Ascending aorta (tissue), 2 donors: ENCODE measurements around the gene CLEC1A. TPM values are rescaled to one million over a fixed set of nuclear protein-coding genes. Genes with fewer than 3 reads are reported as not detected.
A peak's percentile ranks its signal among the peaks of the same experiment; 100 is the strongest.

Source experiments
- DNase-seq, 2 donors: peaks; one replicate each; pipeline ENCODE4 v3.0.0-alpha.2; 2019; ENCODE audit warnings: low spot score in 2 of 2
- H3K27ac ChIP-seq, 2 donors: fragments of 200-600 bp; sonication (generic); one replicate each; pipeline ENCODE4 v1.5.1; 2016 to 2017; ENCODE audit warnings: mild to moderate bottlenecking in 1 of 2
- H3K27me3 ChIP-seq: fragments of 200-600 bp; sonication (generic); one replicate; pipeline ENCODE4 v1.5.1; 2017
- H3K36me3 ChIP-seq, 2 donors: fragments of 200-600 bp; sonication (generic); one replicate each; pipeline ENCODE4 v1.5.1; 2016
- H3K4me1 ChIP-seq, 2 donors: fragments of 200-600 bp; sonication (generic); one replicate each; pipeline ENCODE4 v1.5.1; 2016 to 2017; ENCODE audit warnings: mild to moderate bottlenecking in 1 of 2
- H3K4me3 ChIP-seq, 2 donors: fragments of 200-600 bp; sonication (generic); one replicate each; pipeline ENCODE4 v1.5.1; 2016 to 2017; ENCODE audit warnings: mild to moderate bottlenecking in 1 of 2
- H3K9me3 ChIP-seq, 2 donors: fragments of 200-600 bp; sonication (generic); one replicate each; pipeline ENCODE4 v1.5.1; 2016
- CTCF ChIP-seq, 3 experiments: fragments of 200-600 bp in 2 of 3; fragments of 450-650 bp in 1 of 3; sonication (generic) in 2 of 3; IDR thresholded peaks; one replicate each; pipeline ENCODE4 v1.5.1; 2016 to 2019; ENCODE audit warnings: antibody characterized with exemption in 3 of 3, mild to moderate bottlenecking in 1 of 3, moderate library complexity in 1 of 3
- intact Hi-C: fragments of 100-400 bp; cut with DNase I; formaldehyde crosslinking; loops from one replicate; pipeline ENCODE4 v1.15.1; 2023
- total RNA-seq: library from RNA; depleted of rRNA; stranded (reverse); fragments of >200 nt; gene quantifications from one replicate; pipeline ENCODE4 v1.1.0, GENCODE V29; 2016

The CLEC1A gene
- total RNA-seq, 1 donor from 2014 or later = 13.2 TPM

- intact Hi-C loops = no loop called here
- H3K27ac ChIP-seq = peak overlapping the region; percentile 18 to 27
- no peaks in the 10 kb centered on the region for H3K27me3 ChIP-seq
- no peak for DNase-seq
- no peak overlapping the region for H3K4me3 ChIP-seq
- no peak for TF ChIP-seq CTCF (IDR thresholded peaks at IDR 0.05)
- no peaks in the 10 kb centered on the region for H3K36me3 ChIP-seq
- no peaks in the 10 kb centered on the region for H3K4me1 ChIP-seq
- no peaks in the 10 kb centered on the region for H3K9me3 ChIP-seq
Observed at GRCh38 chr12:10068644-10069043, 30.1 kb downstream of the CLEC1A start.

- TF ChIP-seq CTCF (IDR thresholded peaks at IDR 0.05) = no peak
- Histone ChIP-seq H3K27me3 (no peaks in the 10 kb centered on the region), H3K27ac (no peak overlapping the region), H3K4me3 (no peak overlapping the region), H3K4me1 (no peaks in the 10 kb centered on the region), H3K36me3 (no peaks in the 10 kb centered on the region), H3K9me3 (no peaks in the 10 kb centered on the region)
- intact Hi-C loops = no loop called here
- no peak for DNase-seq
Observed at GRCh38 chr12:10067942-10068341, 30.8 kb downstream of the CLEC1A start.

GRCh38 chr12:10067264-10067663 is 31.5 kb downstream of the CLEC1A start:
- no peak for TF ChIP-seq CTCF (IDR thresholded peaks at IDR 0.05)
- no peak overlapping the region for H3K4me3 ChIP-seq
- intact Hi-C loops = no loop called here
- H3K27ac ChIP-seq = no peak overlapping the region
- no peak for DNase-seq
- no peaks in the 10 kb centered on the region for H3K9me3 ChIP-seq
- no peaks in the 10 kb centered on the region for H3K27me3 ChIP-seq
- H3K36me3 ChIP-seq = no peaks in the 10 kb centered on the region
- no peaks in the 10 kb centered on the region for H3K4me1 ChIP-seq

GRCh38 chr12:10065241-10065640 is 33.5 kb downstream of the CLEC1A start:
- Histone ChIP-seq H3K4me1 (no peaks in the 10 kb centered on the region), H3K36me3 (no peaks in the 10 kb centered on the region), H3K4me3 (no peak overlapping the region), H3K27ac (no peak overlapping the region), H3K9me3 (no peaks in the 10 kb centered on the region), H3K27me3 (no peaks in the 10 kb centered on the region)
- no peak for TF ChIP-seq CTCF (IDR thresholded peaks at IDR 0.05)
- no peak for DNase-seq
- intact Hi-C loops = no loop called here

- no peaks in the 10 kb centered on the region for H3K4me1 ChIP-seq
- no peak for TF ChIP-seq CTCF (IDR thresholded peaks at IDR 0.05)
- no peak for DNase-seq
- H3K27ac ChIP-seq = no peak overlapping the region
- no peaks in the 10 kb centered on the region for H3K27me3 ChIP-seq
- no peaks in the 10 kb centered on the region for H3K9me3 ChIP-seq
- H3K36me3 ChIP-seq = no peaks in the 10 kb centered on the region
- intact Hi-C loops = no loop called here
- H3K4me3 ChIP-seq = no peak overlapping the region
Observed at GRCh38 chr12:10058387-10058786, 40.4 kb downstream of the CLEC1A start.

- Histone ChIP-seq H3K36me3 (no peaks in the 10 kb centered on the region), H3K9me3 (no peaks in the 10 kb centered on the region), H3K4me1 (no peaks in the 10 kb centered on the region), H3K27ac (no peak overlapping the region), H3K4me3 (no peak overlapping the region), H3K27me3 (no peaks in the 10 kb centered on the region)
- no peak for DNase-seq
- intact Hi-C loops = no loop called here
- TF ChIP-seq CTCF (IDR thresholded peaks at IDR 0.05) = no peak
Observed at GRCh38 chr12:10052193-10052913, 46.4 kb downstream of the CLEC1A start.
